Spleen (tissue), 11 donors: ENCODE data around the gene TM4SF18. TPM values are rescaled to one million over a fixed set of nuclear protein-coding genes. Genes with fewer than 3 reads are reported as not detected.
"Not testable (repeated sequence)": the region's sequence is repeated elsewhere in the genome, so short reads cannot be mapped to it uniquely, and the experiment has no call there.

ENCODE experiments used
- DNase-seq: peaks from one replicate; pipeline ENCODE4 v3.0.0-alpha.2; 2020
- H3K27ac ChIP-seq, 8 donors: fragments of 200-600 bp; sonication (generic) in 7 of 8; 1 replicate in 4 of 8; 2 replicates in 4 of 8; pipeline versions ENCODE4 v1.5.0 to v1.8.0; 2016 to 2021; ENCODE audit warnings: inconsistent platforms in 4 of 8, mild to moderate bottlenecking in 4 of 8, moderate library complexity in 1 of 8
- H3K27me3 ChIP-seq, 7 donors: fragments of 200-600 bp; sonication (generic) in 6 of 7; replicated peaks in 1 of 7; 1 replicate in 4 of 7; 2 replicates in 3 of 7; pipeline versions ENCODE4 v1.5.0 to v1.8.0; 2016 to 2021; ENCODE audit warnings: inconsistent platforms in 3 of 7, mild to moderate bottlenecking in 1 of 7
- H3K36me3 ChIP-seq, 6 donors: fragments of 200-600 bp; sonication (generic) in 5 of 6; 1 replicate in 4 of 6; 2 replicates in 2 of 6; pipeline versions ENCODE4 v1.5.0 to v1.8.0; 2016 to 2021; ENCODE audit warnings: inconsistent platforms in 2 of 6
- H3K4me1 ChIP-seq, 6 donors: fragments of 200-600 bp; sonication (generic) in 5 of 6; 1 replicate in 3 of 6; 2 replicates in 3 of 6; pipeline versions ENCODE4 v1.5.0 to v1.8.0; 2016 to 2021; ENCODE audit warnings: inconsistent platforms in 3 of 6
- H3K4me3 ChIP-seq, 8 donors: fragments of 200-600 bp; sonication (generic) in 7 of 8; 1 replicate in 4 of 8; 2 replicates in 4 of 8; pipeline versions ENCODE4 v1.5.0 to v1.8.0; 2016 to 2021; ENCODE audit warnings: inconsistent platforms in 4 of 8, mild to moderate bottlenecking in 4 of 8, moderate library complexity in 2 of 8
- H3K9me3 ChIP-seq, 8 donors: fragments of 200-600 bp; sonication (generic) in 7 of 8; 1 replicate in 4 of 8; 2 replicates in 4 of 8; pipeline versions ENCODE4 v1.5.0 to v1.8.0; 2016 to 2021; ENCODE audit warnings: inconsistent platforms in 4 of 8
- POLR2A ChIP-seq, 3 donors: fragments of 450-650 bp; IDR thresholded peaks; one replicate each; pipeline ENCODE4 v1.5.1; 2017; ENCODE audit warnings: antibody characterized with exemption in 3 of 3, mild to moderate bottlenecking in 1 of 3
- POLR2AphosphoS5 ChIP-seq, 3 donors: sonication (generic); formaldehyde crosslinking; IDR thresholded peaks; one replicate each; pipeline ENCODE4 v1.5.1; 2017; ENCODE audit warnings: antibody characterized with exemption in 3 of 3
- WGBS, 5 donors: extraction: QIAGEN DNeasy Blood & Tissue Kit in 3 of 5; methylation state at CpG; one replicate each; pipeline versions ENCODE4 v1.1.5 to v1.1.7; 2013 to 2018; 5-methylcytosine and 5-hydroxymethylcytosine counted together
- intact Hi-C: fragments of 100-400 bp; cut with DNase I; formaldehyde crosslinking; loops from one replicate; pipeline ENCODE4 v1.15.0; 2023; ENCODE audit warnings: low total_unique reads
- polyA plus RNA-seq, 3 donors: library from polyadenylated mRNA; stranded (reverse); fragments of 200-250 nt; gene quantifications; one replicate each; pipeline ENCODE4 v1.2.1, GENCODE V29; 2013
- total RNA-seq, 7 donors: library from RNA; depleted of rRNA in 3 of 7; stranded (reverse); fragments of >200 nt in 3 of 7; fragmentation: NEBNext Ultra II Directional in 4 of 7; extraction: Animal tissue kit (Norgen Biotek cat#: 25700) in 4 of 7; gene quantifications; one replicate each; pipeline versions ENCODE4 v1.1.0 to v1.2.1, GENCODE V29; 2016 to 2021
- TF ChIP-seq, protein P1 (sequence below), 11 experiments: fragments of 200-600 bp in 7 of 11; fragments of 450-650 bp in 4 of 11; sonication (generic) in 4 of 11; IDR thresholded peaks in 8 of 11; conservative IDR thresholded peaks in 3 of 11; 1 replicate in 7 of 11; 2 replicates in 4 of 11; pipeline versions ENCODE4 v1.4.0 to v1.8.0; 2016 to 2021; ENCODE audit warnings: antibody characterized with exemption in 11 of 11, inconsistent platforms in 4 of 11, mild to moderate bottlenecking in 1 of 11
- donor health status: healthy with polysubstance abuse.
- donor health status: DM: no; HTN: no; CAD: no; lungs with moderate emphysema.
- donor health status: DM: no; HTN: no; CAD: no.
- donor health status: Bipolar disorder and iron deficiency.
- donor health status: healthy.
- donor health status: DM: no; HTN: no; CAD: no.
- donor health status: DM: yes; HTN: yes; CAD: no.

The TM4SF18 gene
- total and polyA plus RNA-seq, 10 donors, result 6.6 to 97.4 (median 49.1) TPM

DNA sequence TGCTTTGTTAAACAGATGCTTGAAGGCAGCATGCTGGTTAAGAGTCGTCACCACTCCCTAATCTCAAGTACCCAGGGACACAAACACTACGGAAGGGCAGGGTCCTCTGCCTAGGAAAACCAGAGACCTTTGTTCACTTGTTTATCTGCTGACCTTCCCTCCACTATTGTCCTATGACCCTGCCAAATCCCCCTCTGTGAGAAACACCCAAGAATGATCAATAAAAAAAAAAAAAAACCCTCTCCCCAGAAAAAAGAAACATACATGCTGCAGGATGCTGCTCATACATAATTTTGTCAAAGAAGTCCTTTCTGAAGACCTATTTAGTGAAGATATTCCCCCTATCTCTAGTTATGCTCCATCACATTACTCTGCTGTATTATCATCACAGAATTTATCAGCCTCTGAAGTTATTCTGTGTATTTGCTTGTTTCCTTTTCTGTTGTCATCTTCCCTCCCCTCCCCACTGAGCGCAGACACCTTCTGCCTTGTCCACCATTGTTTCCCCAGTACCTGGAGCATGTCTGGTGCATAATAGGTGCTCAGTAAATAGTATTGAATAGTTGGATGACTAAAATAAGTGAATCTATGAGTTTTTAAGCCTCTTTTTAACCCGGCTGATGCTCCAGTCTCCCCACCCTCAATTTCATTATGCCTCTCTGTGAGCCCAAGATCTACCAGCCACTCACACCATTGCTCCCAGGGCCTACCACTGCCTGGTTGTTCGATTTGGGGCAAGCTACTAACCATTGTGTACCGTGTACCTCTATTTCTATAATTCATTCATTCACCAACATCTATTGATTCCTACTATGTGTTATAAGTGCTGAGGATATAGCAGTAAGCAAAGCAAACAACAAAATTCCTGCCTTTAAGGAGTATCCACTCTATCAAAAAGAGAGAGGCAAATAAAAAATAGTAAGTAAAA, 48.0 kb upstream of the TM4SF18 start:
- Histone ChIP-seq H3K27me3 (peaks cover 0 to 7% (median 0%) of the 10 kb centered on the region in 7 donors), H3K36me3 (no peaks in the 10 kb centered on the region), H3K27ac (peak overlapping the region in 5 of 8 donors; percentile 8 to 31 (median 19)), H3K9me3 (no peaks in the 10 kb centered on the region), H3K4me1 (peaks cover 0 to 18% (median 2%) of the 10 kb centered on the region in 6 donors), H3K4me3 (no peak overlapping the region)
- intact Hi-C loops, result no loop called here
- TF ChIP-seq, protein P1, sequence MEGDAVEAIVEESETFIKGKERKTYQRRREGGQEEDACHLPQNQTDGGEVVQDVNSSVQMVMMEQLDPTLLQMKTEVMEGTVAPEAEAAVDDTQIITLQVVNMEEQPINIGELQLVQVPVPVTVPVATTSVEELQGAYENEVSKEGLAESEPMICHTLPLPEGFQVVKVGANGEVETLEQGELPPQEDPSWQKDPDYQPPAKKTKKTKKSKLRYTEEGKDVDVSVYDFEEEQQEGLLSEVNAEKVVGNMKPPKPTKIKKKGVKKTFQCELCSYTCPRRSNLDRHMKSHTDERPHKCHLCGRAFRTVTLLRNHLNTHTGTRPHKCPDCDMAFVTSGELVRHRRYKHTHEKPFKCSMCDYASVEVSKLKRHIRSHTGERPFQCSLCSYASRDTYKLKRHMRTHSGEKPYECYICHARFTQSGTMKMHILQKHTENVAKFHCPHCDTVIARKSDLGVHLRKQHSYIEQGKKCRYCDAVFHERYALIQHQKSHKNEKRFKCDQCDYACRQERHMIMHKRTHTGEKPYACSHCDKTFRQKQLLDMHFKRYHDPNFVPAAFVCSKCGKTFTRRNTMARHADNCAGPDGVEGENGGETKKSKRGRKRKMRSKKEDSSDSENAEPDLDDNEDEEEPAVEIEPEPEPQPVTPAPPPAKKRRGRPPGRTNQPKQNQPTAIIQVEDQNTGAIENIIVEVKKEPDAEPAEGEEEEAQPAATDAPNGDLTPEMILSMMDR (IDR thresholded peaks at IDR 0.05 in 8 of 11, conservative IDR thresholded peaks at IDR 0.05 in 3 of 11), result no peak
- no peak for TF ChIP-seq POLR2AphosphoS5 (IDR thresholded peaks at IDR 0.05)
- TF ChIP-seq POLR2A (IDR thresholded peaks at IDR 0.05), result no peak
- DNase-seq, result no peak
- 61 to 91% (median 78%) methylated on average over 6 of the region's 6 CpGs for WGBS, 5 donors

DNA sequence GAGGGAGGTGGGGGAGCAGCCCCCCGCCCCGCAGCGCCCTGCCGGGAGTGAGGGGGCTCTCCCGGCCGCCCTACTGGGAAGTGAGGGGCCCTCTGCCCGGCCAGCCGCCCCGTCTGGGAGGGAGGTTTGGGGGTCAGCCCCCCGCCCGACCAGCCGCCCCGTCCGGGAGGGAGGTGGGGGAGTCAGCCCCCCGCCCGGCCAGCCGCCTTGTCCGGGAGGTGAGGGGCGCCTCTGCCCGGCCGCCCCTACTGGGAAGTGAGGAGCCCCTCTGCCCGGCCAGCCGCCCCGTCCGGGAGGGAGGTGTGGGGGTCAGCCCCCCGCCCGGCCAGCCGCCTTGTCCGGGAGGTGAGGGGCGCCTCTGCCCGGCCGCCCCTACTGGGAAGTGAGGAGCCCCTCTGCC, 46.8 kb upstream of the TM4SF18 start:
- intact Hi-C loops, result not testable (repeated sequence)

DNA sequence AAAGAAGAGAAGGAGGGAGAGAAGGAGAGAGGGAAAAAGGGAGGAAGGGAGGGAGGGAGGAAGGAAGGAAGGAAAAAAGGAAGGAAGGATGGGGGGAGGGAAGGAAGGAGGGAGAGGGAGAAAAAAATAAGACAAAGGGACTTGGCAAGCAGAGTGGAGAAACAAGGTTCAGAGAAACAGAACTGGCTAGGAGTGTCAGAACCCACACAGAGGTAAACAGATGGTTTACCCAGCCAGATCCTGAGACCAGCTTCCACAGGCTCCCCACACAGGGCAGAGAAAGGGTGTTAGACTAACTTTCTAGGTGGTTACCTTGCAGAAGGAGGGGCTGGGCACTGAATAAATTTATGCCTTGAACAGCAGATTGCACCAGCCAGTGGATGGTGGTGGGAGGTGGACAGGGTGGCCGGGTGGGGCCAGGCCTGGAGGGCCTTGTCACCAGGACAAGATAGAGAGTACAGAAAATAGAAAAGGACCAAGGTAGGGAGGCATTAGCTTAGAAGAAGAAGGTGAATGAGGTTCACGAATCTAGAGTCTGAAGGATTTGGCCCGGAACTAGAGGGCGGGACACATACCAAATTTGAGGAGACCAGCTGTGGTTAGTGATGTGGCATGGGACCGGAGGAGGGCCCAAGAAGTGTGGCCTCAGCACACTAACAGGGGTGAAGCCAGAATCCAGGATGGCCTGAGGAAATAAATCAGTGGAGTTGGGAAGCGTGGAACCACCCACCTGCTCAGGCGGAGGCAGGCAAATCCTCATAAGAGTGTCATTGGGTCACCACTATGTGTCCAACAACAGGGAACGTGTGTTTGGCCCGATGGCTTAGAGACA, 45.3 kb upstream of the TM4SF18 start:
- 84 to 95% (median 88%) methylated on average over 9 of the region's 9 CpGs for WGBS, 5 donors
- Histone ChIP-seq H3K36me3 (peaks cover 0 to 16% (median 0%) of the 10 kb centered on the region in 6 donors), H3K4me3 (no peak overlapping the region), H3K9me3 (no peaks in the 10 kb centered on the region), H3K4me1 (peaks cover 0 to 37% (median 12%) of the 10 kb centered on the region in 6 donors), H3K27me3 (peaks cover 0 to 7% (median 0%) of the 10 kb centered on the region in 7 donors), H3K27ac (peak overlapping the region in 7 of 8 donors; percentile 68 to 88 (median 78))
- intact Hi-C loops, result no loop called here
- TF ChIP-seq POLR2A (IDR thresholded peaks at IDR 0.05) (no peak), POLR2AphosphoS5 (IDR thresholded peaks at IDR 0.05) (no peak)
- TF ChIP-seq, protein P1 (IDR thresholded peaks at IDR 0.05 in 8 of 11, conservative IDR thresholded peaks at IDR 0.05 in 3 of 11), result no peak
- DNase-seq, result no peak

More for the DNA sequence above, 46.8 kb upstream of the TM4SF18 start:
- H3K27me3 ChIP-seq, H3K27ac ChIP-seq, H3K36me3 ChIP-seq, DNase-seq, H3K4me3 ChIP-seq, H3K9me3 ChIP-seq: not testable (repeated sequence)
- WGBS, 5 donors, result 93 to 100% (median 100%) methylated on average over 4 to 21 of the region's 32 CpGs; no CpG with 5 or more reads in 2 of the 5 donors
- peaks cover 0 to 22% (median 2%) of the 10 kb centered on the region in 6 donors for H3K4me1 ChIP-seq

DNA sequence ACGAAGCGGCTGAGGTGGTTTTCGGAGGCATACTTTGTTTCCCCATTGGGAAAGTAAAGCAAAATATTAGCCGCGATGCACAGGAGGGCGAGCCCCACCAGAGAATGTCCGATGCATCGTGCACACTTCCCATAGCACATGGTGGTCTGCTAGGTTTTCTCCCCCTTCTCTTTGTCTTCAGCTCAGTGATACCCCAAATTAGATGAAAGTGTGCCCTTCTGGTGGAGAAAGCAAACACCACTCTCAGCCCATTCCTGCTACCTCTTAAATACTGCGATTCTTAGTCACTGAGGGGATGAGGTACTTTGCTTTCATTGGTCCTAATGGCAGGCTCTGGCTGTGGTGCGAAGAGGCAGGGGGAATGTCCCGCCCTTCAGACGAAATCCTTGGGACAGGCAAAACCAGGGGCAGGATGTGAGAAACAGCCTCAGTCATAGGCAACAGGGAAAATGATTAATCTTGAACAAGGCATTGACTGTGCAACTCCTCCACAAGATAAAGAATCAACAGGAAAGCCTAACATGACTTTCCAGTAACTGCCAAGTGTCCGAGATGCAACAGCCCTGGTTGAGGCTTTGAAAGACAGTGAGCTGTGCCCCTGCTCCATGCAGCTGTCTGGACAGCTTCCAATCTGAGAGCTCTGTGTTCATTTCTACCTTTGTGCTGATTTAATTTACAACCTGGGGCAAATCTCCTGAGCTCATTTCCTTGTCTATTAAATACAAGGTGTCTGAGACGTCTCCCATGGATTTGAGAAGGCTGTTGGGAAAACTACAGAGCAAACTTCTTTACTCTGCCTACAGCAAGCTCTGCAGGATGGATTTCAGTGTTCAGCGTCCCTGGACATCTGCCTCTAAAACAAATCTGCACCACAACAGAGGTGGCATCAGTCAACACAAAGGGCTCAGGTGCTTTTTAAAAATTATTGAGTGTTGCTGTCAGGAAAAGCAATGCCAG, 44.2 kb upstream of the TM4SF18 start, which contains the start of gene TM4SF1:
TM4SF1 (minus strand) TSS at position 242 of the 957 bp plus-strand sequence; CDS start at position 140, 102 bp downstream.
- H3K4me3 ChIP-seq, result peak within 1 kb of the TSS; percentile 6 to 68 (median 40)
- WGBS, 5 donors, result 39 to 44% (median 42%) methylated on average over 15 of the region's 15 CpGs
- H3K27me3 ChIP-seq, result peaks cover 0 to 7% (median 0%) of the 10 kb centered on the region in 7 donors
- H3K9me3 ChIP-seq, result no peaks in the 10 kb centered on the region
- TF ChIP-seq, protein P1 (IDR thresholded peaks at IDR 0.05 in 8 of 11, conservative IDR thresholded peaks at IDR 0.05 in 3 of 11), result peak in 1 of 11 experiments; percentile 10
- TF ChIP-seq POLR2AphosphoS5 (IDR thresholded peaks at IDR 0.05) (peak; percentile 13 to 93 (median 76)), POLR2A (IDR thresholded peaks at IDR 0.05) (peak in 2 of 3 donors; percentile 77 to 93)
- peaks cover 0 to 18% (median 0%) of the 10 kb centered on the region in 6 donors for H3K36me3 ChIP-seq
- peaks cover 0 to 47% (median 18%) of the 10 kb centered on the region in 6 donors for H3K4me1 ChIP-seq
- H3K27ac ChIP-seq, result peak within 1 kb of the TSS; percentile 50 to 88 (median 78)
- DNase-seq, result no peak
- intact Hi-C loops, result no loop called here
